Gastroesophageal sphincter (tissue), 3 donors: ENCODE data around the gene CDCP2.

Source experiments
- CTCF ChIP-seq, 4 experiments: fragments of 200-600 bp in 2 of 4; fragments of 450-650 bp in 2 of 4; sonication (generic) in 1 of 4; IDR thresholded peaks; one replicate each; pipeline ENCODE4 v1.5.1; 2017 to 2019; ENCODE audit warnings: antibody characterized with exemption in 4 of 4, mild to moderate bottlenecking in 2 of 4, moderate library complexity in 2 of 4
- POLR2A ChIP-seq, 2 donors: fragments of 450-650 bp; IDR thresholded peaks; one replicate each; pipeline ENCODE4 v1.6.1; 2017; ENCODE audit warnings: antibody characterized with exemption in 2 of 2, mild to moderate bottlenecking in 2 of 2, moderate library complexity in 1 of 2
- POLR2AphosphoS5 ChIP-seq: sonication (generic); formaldehyde crosslinking; IDR thresholded peaks from one replicate; pipeline ENCODE4 v1.6.1; 2017; ENCODE audit warnings: antibody characterized with exemption

- no peak for TF ChIP-seq CTCF (IDR thresholded peaks at IDR 0.05)
- no peak for TF ChIP-seq POLR2AphosphoS5
- TF ChIP-seq POLR2A (IDR thresholded peaks at IDR 0.05) = no peak
These were observed 58.6 kb downstream of the CDCP2 start for GRCh38 chr1:54094001-54094729.
